ENCODE measurements around the gene PDE6G.

The PDE6G gene

DNA sequence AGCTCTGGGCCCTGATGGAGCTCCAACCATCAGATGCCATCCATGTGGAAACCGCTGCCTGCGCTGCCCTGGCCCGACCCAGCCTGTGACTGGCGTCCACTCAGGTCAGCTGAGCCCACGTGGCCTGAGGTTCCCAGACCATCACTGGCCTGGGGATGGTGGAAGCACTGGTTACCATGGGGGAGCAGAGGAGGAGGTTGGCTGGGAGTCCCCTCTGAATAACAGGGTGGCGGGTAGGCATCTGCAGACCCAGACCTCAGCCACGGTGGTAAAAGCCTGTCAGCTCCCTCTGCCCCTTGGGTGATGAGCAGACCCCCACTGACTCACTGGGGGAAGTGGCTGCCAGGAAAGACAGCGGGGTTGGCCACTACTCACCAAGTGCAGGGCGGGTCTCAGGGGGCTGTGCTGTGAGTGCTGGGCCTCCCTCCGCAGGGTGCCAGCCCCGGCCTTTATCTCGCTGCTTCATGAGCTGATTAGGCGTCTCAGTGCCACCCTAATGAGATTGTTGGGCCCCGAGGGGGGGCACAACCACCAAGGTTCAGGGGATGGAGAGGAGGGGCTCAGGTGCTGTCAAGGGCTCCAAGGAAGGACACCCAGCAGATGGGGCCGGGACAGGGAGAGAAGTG is at the start of gene PDE6G:
TSS of gene PDE6G (minus strand) at position 425 of the 626 bp plus-strand sequence. CDS start 3,237 bp downstream, outside the sequence.
- H3K27me3 ChIP-seq (ENCODE audit: control insufficient read depth, insufficient read depth, low read length): no peaks in the 10 kb centered on the region
- H3K9me3 ChIP-seq (ENCODE audit: control insufficient read depth, insufficient read depth, low read length): no peaks in the 10 kb centered on the region
- H3K36me3 ChIP-seq (ENCODE audit: control insufficient read depth, insufficient read depth, low read length): no peaks in the 10 kb centered on the region
- no peaks in the 10 kb centered on the region for H3K4me1 ChIP-seq (ENCODE audit: control insufficient read depth, insufficient read depth, low read length)
- H3K9ac ChIP-seq (ENCODE audit: low read depth, low read length): no peak within 1 kb of the TSS
- no peak within 1 kb of the TSS for H3K4me3 ChIP-seq (ENCODE audit: low read depth, low read length)

DNA sequence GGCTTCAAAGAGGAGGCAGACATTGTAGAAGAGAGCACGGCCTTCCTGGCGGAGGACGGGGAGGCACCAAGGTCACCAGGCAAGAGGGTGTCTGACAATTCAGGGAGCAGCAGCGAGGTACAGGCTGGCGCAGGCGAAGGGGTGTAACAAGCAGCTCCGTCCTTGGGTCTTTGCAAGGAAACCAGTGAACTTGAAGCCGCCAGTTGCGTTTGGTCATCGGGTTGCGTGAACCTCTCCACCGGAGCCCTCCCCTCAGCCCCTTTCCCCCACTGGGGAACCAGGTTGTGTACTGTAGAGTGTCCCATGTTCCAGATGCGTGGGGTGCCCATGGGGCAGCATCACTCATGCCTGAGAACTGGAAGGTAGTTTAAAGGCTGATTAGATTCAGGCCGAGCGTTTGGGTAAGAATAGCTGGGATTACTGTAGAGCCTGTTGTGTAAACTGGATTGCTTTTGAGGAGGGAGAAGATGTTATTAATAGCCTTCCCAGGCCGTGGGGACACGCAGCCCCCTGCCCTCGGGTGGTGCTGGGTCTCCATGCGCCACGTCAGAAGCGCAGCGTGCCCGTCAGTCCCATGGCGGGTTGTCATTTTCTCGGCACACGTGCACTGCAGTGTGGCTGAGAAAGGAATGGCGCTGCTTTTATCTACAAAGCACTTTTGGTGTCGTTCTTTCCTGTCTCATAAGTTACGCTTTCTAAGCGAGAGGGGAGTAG is 49.3 kb upstream of the PDE6G start:
- H3K4me1 ChIP-seq (ENCODE audit: control insufficient read depth, insufficient read depth, low read length): no peaks in the 10 kb centered on the region
- H3K36me3 ChIP-seq (ENCODE audit: control insufficient read depth, insufficient read depth, low read length): peaks cover 44% of the 10 kb centered on the region
- H3K4me3 ChIP-seq (ENCODE audit: low read depth, low read length): no peak overlapping the region

DNA sequence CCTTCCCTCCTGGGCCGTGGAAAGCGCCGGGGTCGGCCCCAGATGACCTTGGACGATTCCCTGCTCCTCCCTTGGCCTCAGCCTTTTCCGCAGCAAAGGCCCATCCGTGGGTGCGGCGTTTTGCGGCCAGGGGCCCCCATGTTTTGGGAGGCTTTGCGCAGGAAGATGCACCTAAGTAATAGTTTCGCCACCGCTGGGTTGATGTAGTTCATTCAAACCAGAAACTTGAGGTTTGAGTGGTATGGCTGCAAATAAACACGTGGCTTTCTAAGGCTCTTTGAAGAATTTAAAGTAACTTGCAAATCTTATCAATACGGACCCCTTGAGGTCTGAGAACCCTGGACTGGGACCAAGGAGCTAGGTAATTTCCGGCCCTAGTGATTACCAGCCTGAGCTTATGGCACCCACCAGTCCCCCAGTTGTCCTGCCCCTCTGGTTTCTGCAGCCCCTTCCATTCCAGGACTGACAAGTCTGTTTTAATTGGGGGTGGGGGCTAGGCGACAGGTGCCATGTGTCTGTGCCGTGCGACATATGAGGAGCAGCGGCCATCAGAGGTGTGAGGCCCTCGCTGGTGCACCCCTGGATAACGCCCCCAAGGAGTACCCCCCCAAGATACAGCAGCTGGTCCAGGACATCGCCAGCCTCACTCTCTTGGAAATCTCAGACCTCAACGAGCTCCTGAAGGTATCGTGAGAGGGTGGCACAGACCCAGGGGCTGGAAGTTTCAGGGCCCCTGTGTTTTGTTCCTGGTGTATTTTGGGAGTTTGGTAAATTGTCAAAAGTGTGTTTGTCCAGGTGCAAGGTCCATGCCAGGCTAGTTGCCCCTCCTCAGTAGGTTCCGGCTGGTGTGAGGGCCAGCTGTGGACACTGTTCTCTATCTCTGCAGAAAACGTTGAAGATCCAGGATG is 47.7 kb upstream of the PDE6G start:
- no peaks in the 10 kb centered on the region for H3K9me3 ChIP-seq (ENCODE audit: control insufficient read depth, insufficient read depth, low read length)
- peaks cover 50% of the 10 kb centered on the region for H3K36me3 ChIP-seq (ENCODE audit: control insufficient read depth, insufficient read depth, low read length)
- no peaks in the 10 kb centered on the region for H3K27me3 ChIP-seq (ENCODE audit: control insufficient read depth, insufficient read depth, low read length)
- H3K9ac ChIP-seq (ENCODE audit: low read depth, low read length): peak overlapping the region; percentile 98
- peak overlapping the region; percentile 95 for H3K4me3 ChIP-seq (ENCODE audit: low read depth, low read length)
- no peaks in the 10 kb centered on the region for H3K4me1 ChIP-seq (ENCODE audit: control insufficient read depth, insufficient read depth, low read length)

More for the DNA sequence above, 49.3 kb upstream of the PDE6G start:
- no peaks in the 10 kb centered on the region for H3K9me3 ChIP-seq (ENCODE audit: control insufficient read depth, insufficient read depth, low read length)
- H3K9ac ChIP-seq (ENCODE audit: low read depth, low read length): no peak overlapping the region
- no peaks in the 10 kb centered on the region for H3K27me3 ChIP-seq (ENCODE audit: control insufficient read depth, insufficient read depth, low read length)

DNA sequence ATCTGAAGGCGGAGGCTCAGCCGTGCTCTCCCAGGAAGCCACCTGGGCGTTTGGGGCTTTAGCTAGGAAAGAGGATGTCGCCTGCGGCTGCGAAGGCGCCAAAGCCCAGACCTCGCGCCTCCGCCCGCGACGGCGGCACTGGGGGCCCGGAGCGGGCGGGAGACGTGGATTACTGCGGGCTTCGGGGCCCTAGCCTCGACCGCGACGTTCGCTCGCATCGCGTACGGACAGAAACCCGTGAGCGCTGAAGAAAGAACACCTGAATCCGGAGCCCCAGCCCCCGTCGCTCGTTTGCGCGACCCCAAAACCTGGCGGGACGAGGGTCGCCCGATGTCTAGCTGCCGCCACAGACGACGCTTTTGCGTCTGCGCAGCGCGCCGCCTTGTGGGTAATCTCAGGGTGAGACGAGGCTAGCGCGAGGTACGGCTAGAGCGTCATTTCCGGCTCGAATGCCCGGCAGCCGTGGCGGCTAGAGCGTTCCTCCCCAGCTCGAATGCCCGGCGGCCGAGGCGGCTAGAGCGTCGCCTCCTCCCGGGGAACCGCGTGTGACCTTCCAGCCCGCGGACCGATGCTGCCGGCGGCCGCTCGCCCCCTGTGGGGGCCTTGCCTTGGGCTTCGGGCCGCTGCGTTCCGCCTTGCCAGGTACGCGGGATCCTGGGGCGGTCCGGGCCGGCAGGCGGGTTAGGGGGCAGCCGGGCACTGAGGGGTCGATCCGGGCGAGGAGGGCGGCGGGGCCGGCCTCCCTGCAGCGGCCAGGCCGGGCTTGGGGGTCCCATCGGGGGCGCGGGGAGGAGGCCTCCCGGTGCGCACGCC is 46.8 kb upstream of the PDE6G start, which contains the start of gene MRPL12:
TSS of gene MRPL12 (plus strand) at position 434 of the 813 bp plus-strand sequence. CDS start at position 569, 135 bp downstream.
- peak within 1 kb of the TSS; percentile 98 for H3K9ac ChIP-seq (ENCODE audit: low read depth, low read length)
- H3K9me3 ChIP-seq (ENCODE audit: control insufficient read depth, insufficient read depth, low read length): no peaks in the 10 kb centered on the region
- peaks cover 52% of the 10 kb centered on the region for H3K36me3 ChIP-seq (ENCODE audit: control insufficient read depth, insufficient read depth, low read length)
- H3K4me3 ChIP-seq (ENCODE audit: low read depth, low read length): peak within 1 kb of the TSS; percentile 95
- no peaks in the 10 kb centered on the region for H3K27me3 ChIP-seq (ENCODE audit: control insufficient read depth, insufficient read depth, low read length)
- no peaks in the 10 kb centered on the region for H3K4me1 ChIP-seq (ENCODE audit: control insufficient read depth, insufficient read depth, low read length)

DNA sequence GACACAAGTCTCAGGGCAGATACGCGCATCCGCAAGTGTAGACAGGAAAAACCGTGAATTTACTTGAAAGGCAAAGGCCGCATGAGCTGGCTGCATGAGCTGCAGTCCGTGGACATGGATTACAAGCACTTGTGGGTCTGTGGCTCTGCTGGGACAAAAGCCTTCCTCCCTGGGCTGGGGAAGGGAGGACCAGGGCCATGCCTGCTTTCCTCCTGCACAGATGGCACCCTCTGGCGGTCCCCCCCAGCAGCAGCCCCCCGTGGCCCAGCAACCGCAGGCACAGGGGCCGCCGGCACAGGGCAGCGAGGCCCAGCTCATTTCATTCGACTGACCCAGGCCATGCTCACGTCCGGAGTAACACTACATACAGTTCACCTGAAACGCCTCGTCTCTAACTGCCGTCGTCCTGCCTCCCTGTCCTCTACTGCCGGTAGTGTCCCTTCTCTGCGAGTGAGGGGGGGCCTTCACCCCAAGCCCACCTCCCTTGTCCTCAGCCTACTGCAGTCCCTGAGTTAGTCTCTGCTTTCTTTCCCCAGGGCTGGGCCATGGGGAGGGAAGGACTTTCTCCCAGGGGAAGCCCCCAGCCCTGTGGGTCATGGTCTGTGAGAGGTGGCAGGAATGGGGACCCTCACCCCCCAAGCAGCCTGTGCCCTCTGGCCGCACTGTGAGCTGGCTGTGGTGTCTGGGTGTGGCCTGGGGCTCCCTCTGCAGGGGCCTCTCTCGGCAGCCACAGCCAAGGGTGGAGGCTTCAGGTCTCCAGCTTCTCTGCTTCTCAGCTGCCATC is 45.1 kb upstream of the PDE6G start:
- H3K9ac ChIP-seq (ENCODE audit: low read depth, low read length): no peak overlapping the region
- no peaks in the 10 kb centered on the region for H3K9me3 ChIP-seq (ENCODE audit: control insufficient read depth, insufficient read depth, low read length)
- H3K4me1 ChIP-seq (ENCODE audit: control insufficient read depth, insufficient read depth, low read length): no peaks in the 10 kb centered on the region
- peaks cover 41% of the 10 kb centered on the region for H3K36me3 ChIP-seq (ENCODE audit: control insufficient read depth, insufficient read depth, low read length)
- no peak overlapping the region for H3K4me3 ChIP-seq (ENCODE audit: low read depth, low read length)
- H3K27me3 ChIP-seq (ENCODE audit: control insufficient read depth, insufficient read depth, low read length): no peaks in the 10 kb centered on the region

DNA sequence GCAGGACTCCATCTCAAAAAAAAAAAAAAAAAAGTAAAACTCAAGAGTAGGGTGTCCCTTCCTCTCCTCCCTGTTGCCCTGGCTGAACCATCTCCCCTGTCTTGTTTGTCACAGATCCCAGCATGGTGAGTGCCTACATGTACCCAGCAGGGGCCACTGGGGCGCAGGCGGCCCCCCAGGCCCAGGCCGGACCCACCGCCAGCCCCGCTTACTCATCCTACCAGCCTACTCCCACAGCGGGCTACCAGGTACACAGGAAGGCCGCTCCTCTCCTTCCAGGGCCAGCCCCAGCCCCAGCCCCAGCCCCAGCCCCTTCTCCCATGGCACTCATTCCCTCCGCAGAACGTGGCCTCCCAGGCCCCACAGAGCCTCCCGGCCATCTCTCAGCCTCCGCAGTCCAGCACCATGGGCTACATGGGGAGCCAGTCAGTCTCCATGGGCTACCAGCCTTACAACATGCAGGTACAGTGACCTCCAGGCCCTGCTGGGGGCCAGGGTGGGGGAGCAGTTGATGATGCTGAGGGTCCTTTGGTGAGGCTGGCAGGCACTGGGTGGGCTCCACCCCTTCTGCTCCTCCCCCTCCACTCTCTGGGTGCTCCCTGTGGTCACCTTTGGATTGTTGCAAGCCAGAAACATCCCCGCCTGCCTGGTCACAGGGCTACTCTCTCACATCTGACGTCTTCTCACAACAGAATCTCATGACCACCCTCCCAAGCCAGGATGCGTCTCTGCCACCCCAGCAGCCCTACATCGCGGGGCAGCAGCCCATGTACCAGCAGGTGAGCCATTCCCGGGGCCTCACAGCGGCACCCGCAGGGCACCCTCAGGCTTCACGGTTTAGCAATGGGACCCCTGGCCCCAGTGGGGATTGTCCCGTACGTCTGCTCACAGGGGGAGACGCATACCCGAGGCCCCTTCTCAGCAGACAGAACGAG is 44.3 kb upstream of the PDE6G start:
- Histone ChIP-seq H3K27me3 (ENCODE audit: control insufficient read depth, insufficient read depth, low read length) (no peaks in the 10 kb centered on the region), H3K4me1 (ENCODE audit: control insufficient read depth, insufficient read depth, low read length) (no peaks in the 10 kb centered on the region), H3K9ac (ENCODE audit: low read depth, low read length) (no peak overlapping the region), H3K4me3 (ENCODE audit: low read depth, low read length) (no peak overlapping the region), H3K36me3 (ENCODE audit: control insufficient read depth, insufficient read depth, low read length) (peaks cover 47% of the 10 kb centered on the region), H3K9me3 (ENCODE audit: control insufficient read depth, insufficient read depth, low read length) (no peaks in the 10 kb centered on the region)

DNA sequence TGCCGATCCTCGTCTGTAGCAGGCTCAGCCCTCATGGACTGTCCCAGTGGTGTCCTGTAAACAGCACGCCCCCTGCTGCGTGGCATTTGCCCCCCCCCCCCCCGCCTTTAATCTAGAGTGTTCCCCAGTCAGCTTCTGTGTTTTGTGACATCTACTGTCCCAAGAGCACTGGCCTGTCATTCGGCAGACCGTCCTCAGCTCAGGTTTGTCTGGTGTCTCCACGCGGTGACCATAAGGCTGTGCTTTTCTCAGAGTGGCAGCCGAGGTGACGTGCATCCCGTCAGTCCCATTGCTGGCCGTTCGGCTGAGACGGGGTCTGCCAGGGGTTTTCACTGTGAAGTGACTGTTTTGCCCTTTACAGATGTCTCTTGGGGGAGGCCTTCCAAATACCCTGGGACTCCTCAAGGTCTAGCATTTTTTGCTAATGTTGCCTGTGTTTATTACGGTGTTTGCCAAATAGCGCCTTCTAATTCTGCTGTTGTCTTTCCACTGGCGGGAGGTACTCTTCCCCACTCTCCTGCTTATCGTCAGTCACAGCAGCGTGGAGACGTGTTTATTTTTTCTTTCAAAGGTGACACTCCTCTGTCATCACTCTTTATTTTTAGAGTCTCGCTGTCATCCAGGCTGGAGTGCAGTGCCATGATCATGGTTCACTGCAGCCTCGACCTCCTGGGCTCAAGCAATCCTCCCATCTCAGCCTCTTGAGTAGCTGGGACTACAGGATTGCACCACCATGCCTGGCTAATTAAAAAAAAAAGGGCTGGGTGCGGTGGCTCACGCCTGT is 41.1 kb upstream of the PDE6G start:
- no peaks in the 10 kb centered on the region for H3K9me3 ChIP-seq (ENCODE audit: control insufficient read depth, insufficient read depth, low read length)
- H3K4me1 ChIP-seq (ENCODE audit: control insufficient read depth, insufficient read depth, low read length): no peaks in the 10 kb centered on the region
- H3K36me3 ChIP-seq (ENCODE audit: control insufficient read depth, insufficient read depth, low read length): peaks cover 56% of the 10 kb centered on the region
- H3K9ac ChIP-seq (ENCODE audit: low read depth, low read length): no peak overlapping the region
- H3K27me3 ChIP-seq (ENCODE audit: control insufficient read depth, insufficient read depth, low read length): no peaks in the 10 kb centered on the region
- H3K4me3 ChIP-seq (ENCODE audit: low read depth, low read length): no peak overlapping the region

DNA sequence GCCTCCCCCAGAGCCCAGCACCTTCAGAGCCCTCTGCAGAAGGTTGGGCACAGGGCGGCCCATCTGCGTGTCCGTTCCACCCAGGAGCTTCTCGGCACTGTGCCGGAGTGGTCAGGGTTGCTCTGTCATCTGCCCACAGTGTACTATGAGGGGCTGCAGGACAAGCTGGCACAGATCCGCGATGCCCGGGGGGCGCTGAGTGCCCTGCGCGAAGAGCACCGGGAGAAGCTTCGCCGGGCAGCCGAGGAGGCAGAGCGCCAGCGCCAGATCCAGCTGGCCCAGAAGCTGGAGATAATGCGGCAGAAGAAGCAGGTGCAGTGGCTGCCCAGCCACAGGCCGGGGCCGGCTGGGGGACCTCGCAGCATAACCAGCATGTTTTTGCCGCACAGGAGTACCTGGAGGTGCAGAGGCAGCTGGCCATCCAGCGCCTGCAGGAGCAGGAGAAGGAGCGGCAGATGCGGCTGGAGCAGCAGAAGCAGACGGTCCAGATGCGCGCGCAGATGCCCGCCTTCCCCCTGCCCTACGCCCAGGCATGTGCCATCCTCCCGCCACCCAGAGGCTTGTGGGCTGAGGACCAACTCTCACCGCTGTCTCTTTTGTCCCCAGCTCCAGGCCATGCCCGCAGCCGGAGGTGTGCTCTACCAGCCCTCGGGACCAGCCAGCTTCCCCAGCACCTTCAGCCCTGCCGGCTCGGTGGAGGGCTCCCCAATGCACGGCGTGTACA is 40.0 kb upstream of the PDE6G start:
- Histone ChIP-seq H3K9me3 (ENCODE audit: control insufficient read depth, insufficient read depth, low read length) (no peaks in the 10 kb centered on the region), H3K27me3 (ENCODE audit: control insufficient read depth, insufficient read depth, low read length) (no peaks in the 10 kb centered on the region), H3K4me1 (ENCODE audit: control insufficient read depth, insufficient read depth, low read length) (no peaks in the 10 kb centered on the region), H3K9ac (ENCODE audit: low read depth, low read length) (no peak overlapping the region), H3K36me3 (ENCODE audit: control insufficient read depth, insufficient read depth, low read length) (peaks cover 61% of the 10 kb centered on the region), H3K4me3 (ENCODE audit: low read depth, low read length) (no peak overlapping the region)

DNA sequence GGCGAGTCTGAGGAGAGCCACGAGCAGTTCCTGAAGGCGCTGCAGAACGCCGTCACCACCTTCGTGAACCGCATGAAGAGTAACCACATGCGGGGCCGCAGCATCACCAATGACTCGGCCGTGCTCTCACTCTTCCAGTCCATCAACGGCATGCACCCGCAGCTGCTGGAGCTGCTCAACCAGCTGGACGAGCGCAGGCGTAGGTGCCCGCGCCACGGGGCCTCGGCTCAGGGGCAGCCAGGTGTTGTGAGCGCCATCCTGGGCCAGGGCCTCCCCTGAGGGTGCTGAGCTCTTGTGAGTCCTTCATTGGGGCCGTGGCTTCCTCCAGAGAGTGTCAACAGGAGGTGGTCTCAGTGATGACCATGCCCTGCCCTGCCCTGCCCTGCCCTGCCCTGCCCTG is 39.5 kb upstream of the PDE6G start:
- Histone ChIP-seq H3K36me3 (ENCODE audit: control insufficient read depth, insufficient read depth, low read length) (peaks cover 60% of the 10 kb centered on the region), H3K27me3 (ENCODE audit: control insufficient read depth, insufficient read depth, low read length) (no peaks in the 10 kb centered on the region), H3K9me3 (ENCODE audit: control insufficient read depth, insufficient read depth, low read length) (no peaks in the 10 kb centered on the region), H3K4me1 (ENCODE audit: control insufficient read depth, insufficient read depth, low read length) (no peaks in the 10 kb centered on the region), H3K4me3 (ENCODE audit: low read depth, low read length) (no peak overlapping the region), H3K9ac (ENCODE audit: low read depth, low read length) (no peak overlapping the region)

Data from iPS-15b (cell line).